CD14-positive monocyte (primary cell): Measurements from ENCODE around the gene MOK. TPM values are rescaled to one million over a fixed set of nuclear protein-coding genes. Genes with fewer than 3 reads are reported as not detected.
"Not testable (repeated sequence)": the region's sequence is repeated elsewhere in the genome, so short reads cannot be mapped to it uniquely, and the experiment has no call there.

Experiments
- DNase-seq, 3 donors: peaks; one replicate each; pipeline ENCODE4 v3.0.0-alpha.2; 2011 to 2022
- H2AFZ ChIP-seq: 2 replicates; pipeline ENCODE4 v1.6.0; 2012; ENCODE audit warnings: mild to moderate bottlenecking, low read depth, low read length, inconsistent platforms; ENCODE audit not compliant: insufficient read depth, poor library complexity, severe bottlenecking
- H3K27ac ChIP-seq, 2 donors: 1 replicate in 1 of 2; 2 replicates in 1 of 2; pipeline ENCODE4 v1.5.1; 2012 to 2013; ENCODE audit warnings: low read length in 2 of 2, control low read depth in 1 of 2, inconsistent platforms in 1 of 2, low read depth in 1 of 2, mild to moderate bottlenecking in 1 of 2
- H3K27me3 ChIP-seq, 2 donors: one replicate each; pipeline versions ENCODE4 v1.6.0 to v1.6.1; 2011 to 2013; ENCODE audit warnings: low read length in 2 of 2; ENCODE audit not compliant: control insufficient read depth in 2 of 2, insufficient read depth in 2 of 2
- H3K36me3 ChIP-seq, 2 donors: replicated peaks in 1 of 2; 1 replicate in 1 of 2; 2 replicates in 1 of 2; pipeline versions ENCODE4 v1.5.1 to v1.6.1; 2012 to 2013; ENCODE audit warnings: low read length in 2 of 2, control low read depth in 1 of 2, inconsistent platforms in 1 of 2, mild to moderate bottlenecking in 1 of 2; ENCODE audit not compliant: insufficient read depth in 2 of 2, control insufficient read depth in 1 of 2
- H3K4me1 ChIP-seq, 2 donors: 1 replicate in 1 of 2; 2 replicates in 1 of 2; pipeline versions ENCODE4 v1.5.1 to v1.6.1; 2012 to 2013; ENCODE audit warnings: low read length in 2 of 2, control low read depth in 1 of 2, inconsistent platforms in 1 of 2, mild to moderate bottlenecking in 1 of 2, moderate library complexity in 1 of 2; ENCODE audit not compliant: insufficient read depth in 2 of 2, control insufficient read depth in 1 of 2
- H3K4me2 ChIP-seq: replicated peaks from 2 replicates; pipeline ENCODE3; 2012; ENCODE audit warnings: low read length, moderate library complexity, mild to moderate bottlenecking; ENCODE audit not compliant: poor library complexity, severe bottlenecking; ENCODE audit errors: extremely low read depth
- H3K4me3 ChIP-seq, 3 experiments: fragments of 200-600 bp in 1 of 3; sonication (generic) in 1 of 3; replicated peaks in 1 of 3; 1 replicate in 2 of 3; 2 replicates in 1 of 3; pipeline ENCODE4 v1.5.1; 2011 to 2013; ENCODE audit warnings: low read length in 3 of 3, mild to moderate bottlenecking in 3 of 3, control low read depth in 2 of 3, low read depth in 2 of 3, inconsistent platforms in 1 of 3, moderate library complexity in 1 of 3
- H3K79me2 ChIP-seq: 2 replicates; pipeline ENCODE4 v1.6.0; 2012; ENCODE audit warnings: mild to moderate bottlenecking, control low read depth, inconsistent platforms, low read length, moderate library complexity; ENCODE audit not compliant: insufficient read depth
- H3K9ac ChIP-seq: 2 replicates; pipeline ENCODE4 v1.6.0; 2017; ENCODE audit warnings: low read length, mild to moderate bottlenecking; ENCODE audit not compliant: insufficient read depth, poor library complexity, severe bottlenecking
- H3K9me3 ChIP-seq, 2 donors: replicated peaks in 1 of 2; 1 replicate in 1 of 2; 2 replicates in 1 of 2; pipeline versions ENCODE4 v1.5.1 to v1.6.1; 2012 to 2013; ENCODE audit warnings: low read length in 2 of 2, control low read depth in 1 of 2; ENCODE audit not compliant: control insufficient read depth in 1 of 2, insufficient read depth in 1 of 2
- H4K20me1 ChIP-seq: 2 replicates; pipeline ENCODE4 v1.6.0; 2012; ENCODE audit warnings: mild to moderate bottlenecking, low read length, control low read depth, moderate library complexity; ENCODE audit not compliant: insufficient read depth
- H3K27ac Mint-ChIP-seq, 7 donors: one replicate each; pipeline ENCODE4 v1.8.0; 2020; ENCODE audit warnings: mild to moderate bottlenecking in 7 of 7, mixed read lengths in 7 of 7, moderate library complexity in 6 of 7, inconsistent platforms in 2 of 7
- H3K27me3 Mint-ChIP-seq, 3 donors: one replicate each; pipeline ENCODE4 v1.8.0; 2021 to 2022; ENCODE audit warnings: low read depth in 3 of 3, mild to moderate bottlenecking in 3 of 3, mixed read lengths in 3 of 3, moderate library complexity in 3 of 3, inconsistent platforms in 1 of 3
- H3K36me3 Mint-ChIP-seq, 2 donors: one replicate each; pipeline ENCODE4 v1.8.0; 2020; ENCODE audit warnings: mixed read lengths in 2 of 2, inconsistent platforms in 1 of 2, mild to moderate bottlenecking in 1 of 2
- H3K4me1 Mint-ChIP-seq: one replicate; pipeline ENCODE4 v1.8.0; 2020; ENCODE audit warnings: mild to moderate bottlenecking, mixed read lengths
- H3K4me3 Mint-ChIP-seq, 2 donors: one replicate each; pipeline ENCODE4 v1.8.0; 2020; ENCODE audit warnings: mild to moderate bottlenecking in 2 of 2, mixed read lengths in 2 of 2, moderate library complexity in 1 of 2
- H3K9me3 Mint-ChIP-seq, 7 donors: one replicate each; pipeline ENCODE4 v1.8.0; 2020 to 2022; ENCODE audit warnings: mixed read lengths in 7 of 7, mild to moderate bottlenecking in 6 of 7, moderate library complexity in 6 of 7, inconsistent platforms in 2 of 7
- CTCF ChIP-seq: fragments of 200-600 bp; IDR thresholded peaks from one replicate; pipeline ENCODE4 v1.8.0; 2022; ENCODE audit warnings: antibody characterized with exemption, mild to moderate bottlenecking
- WGBS: methylation state at CpG from one replicate; pipeline ENCODE4 v1.1.5; 2013; ENCODE audit warnings: missing lambda C conversion rate; ENCODE audit not compliant: insufficient coverage; 5-methylcytosine and 5-hydroxymethylcytosine counted together
- intact Hi-C, 2 donors: fragments of 100-400 bp; cut with micrococcal nuclease; formaldehyde crosslinking; loops; one replicate each; pipeline versions ENCODE4 v1.15.0 to v1.15.1; 2023
- polyA plus RNA-seq, 3 donors: library from polyadenylated mRNA; depleted of rRNA in 1 of 3; unstranded in 2 of 3; stranded (reverse) in 1 of 3; fragments of 300-500 nt in 2 of 3; fragments of >200 nt in 1 of 3; fragmentation: Illumina TruSeq in 2 of 3; gene quantifications; 1 replicate in 2 of 3; 2 replicates in 1 of 3; pipeline ENCODE4 v1.2.3, GENCODE V29; 2012 to 2021

Gene MOK
- polyA plus RNA-seq, 3 donors: 0.67 to 3.4 (median 1.8) TPM

- H3K36me3 ChIP-seq: peaks cover 65 to 73% of the 10 kb centered on the region in 2 donors
These were observed 47.2 kb upstream of the MOK start for GRCh38 chr14:102352213-102352612.

GRCh38 chr14:102351593-102351992 lies 46.6 kb upstream of the MOK start:
- H4K20me1 ChIP-seq, H3K4me3 Mint-ChIP-seq, H3K4me3 ChIP-seq, H3K27me3 ChIP-seq, H3K27me3 Mint-ChIP-seq, H3K9me3 Mint-ChIP-seq, intact Hi-C loops, H3K79me2 ChIP-seq, H3K9ac ChIP-seq, H3K9me3 ChIP-seq: not testable (repeated sequence)
- Histone ChIP-seq H3K4me2 (peak overlapping the region; percentile 20), H3K27ac (peak overlapping the region; percentile 61 to 82), H3K36me3 (peaks cover 69 to 73% of the 10 kb centered on the region in 2 donors), H3K4me1 (peaks cover 17 to 22% of the 10 kb centered on the region in 2 donors), H2AFZ (peak overlapping the region; percentile 52)
- Mint-ChIP-seq H3K27ac (peak overlapping the region; percentile 82 to 93 (median 86)), H3K36me3 (peaks cover 67 to 84% of the 10 kb centered on the region in 2 donors), H3K4me1 (peaks cover 14% of the 10 kb centered on the region)
- peak; percentile 43 to 56 (median 46) for DNase-seq
- no CpG with 5 or more reads among the region's 9 CpGs for WGBS

More at GRCh38 chr14:102352213-102352612, 47.2 kb upstream of the MOK start:
- no peak for TF ChIP-seq CTCF
- Mint-ChIP-seq H3K27ac (peak overlapping the region; percentile 82 to 93 (median 86)), H3K4me3 (no peak overlapping the region), H3K4me1 (peaks cover 14% of the 10 kb centered on the region), H3K9me3 (no peaks in the 10 kb centered on the region), H3K36me3 (peaks cover 66 to 85% of the 10 kb centered on the region in 2 donors), H3K27me3 (peaks cover 0 to 2% (median 0%) of the 10 kb centered on the region in 3 donors)
- no peak overlapping the region for H3K4me3 ChIP-seq
- H3K4me1 ChIP-seq: peaks cover 17 to 22% of the 10 kb centered on the region in 2 donors
- no peaks in the 10 kb centered on the region for H3K79me2 ChIP-seq
- no peaks in the 10 kb centered on the region for H3K27me3 ChIP-seq
- peak overlapping the region; percentile 39 to 82 for H3K27ac ChIP-seq
- intact Hi-C loops: no loop called here
- 81% methylated on average over 2 of the region's 4 CpGs for WGBS
- H3K4me2 ChIP-seq: no peak overlapping the region
- no peak overlapping the region for H3K9ac ChIP-seq
- no peaks in the 10 kb centered on the region for H4K20me1 ChIP-seq
- no peaks in the 10 kb centered on the region for H3K9me3 ChIP-seq
- no peak for DNase-seq
- H2AFZ ChIP-seq: no peak overlapping the region
